H9 (cell line): ENCODE data around the gene MED8. TPM values are rescaled to one million over a fixed set of nuclear protein-coding genes. Genes with fewer than 3 reads are reported as not detected.

Source experiments
- DNase-seq: peaks from one replicate; pipeline ENCODE4 v3.0.0-alpha.2; 2017
- H2AFZ ChIP-seq: one replicate; pipeline ENCODE4 v1.6.1; 2013; ENCODE audit warnings: mild to moderate bottlenecking, low read length, control low read depth, moderate library complexity
- H2AK5ac ChIP-seq: 2 replicates; pipeline ENCODE4 v1.6.1; 2013; ENCODE audit warnings: low read length, control low read depth, mixed read lengths; ENCODE audit not compliant: insufficient read length
- H2BK120ac ChIP-seq: one replicate; pipeline ENCODE4 v1.6.1; 2013; ENCODE audit warnings: low read depth, mild to moderate bottlenecking, low read length, control low read depth, inconsistent platforms; ENCODE audit not compliant: poor library complexity, severe bottlenecking
- H2BK12ac ChIP-seq: 2 replicates; pipeline ENCODE4 v1.6.1; 2013; ENCODE audit warnings: low read length, control low read depth, mixed read lengths, low read depth; ENCODE audit not compliant: insufficient read length
- H2BK15ac ChIP-seq: 2 replicates; pipeline ENCODE4 v1.6.1; 2013; ENCODE audit warnings: low read depth, low read length, control low read depth
- H2BK20ac ChIP-seq: one replicate; pipeline ENCODE4 v1.6.1; 2013; ENCODE audit warnings: low read depth, mild to moderate bottlenecking, low read length, control low read depth, inconsistent platforms; ENCODE audit not compliant: poor library complexity, severe bottlenecking
- H2BK5ac ChIP-seq: 2 replicates; pipeline ENCODE4 v1.6.1; 2013; ENCODE audit warnings: low read length, control low read depth, mixed read lengths; ENCODE audit not compliant: insufficient read length
- H3K14ac ChIP-seq: 2 replicates; pipeline ENCODE4 v1.6.1; 2013; ENCODE audit warnings: low read length, control low read depth; ENCODE audit not compliant: insufficient read depth
- H3K18ac ChIP-seq: 2 replicates; pipeline ENCODE4 v1.6.1; 2013; ENCODE audit warnings: low read depth, mild to moderate bottlenecking, mixed read lengths, low read length, control low read depth; ENCODE audit not compliant: insufficient read length
- H3K23ac ChIP-seq: 2 replicates; pipeline ENCODE4 v1.6.1; 2013; ENCODE audit warnings: low read length, control low read depth, mixed read lengths, low read depth; ENCODE audit not compliant: insufficient read length
- H3K23me2 ChIP-seq: 2 replicates; pipeline ENCODE4 v1.6.1; 2013; ENCODE audit warnings: low read depth, mild to moderate bottlenecking, mixed read lengths, low read length, control low read depth; ENCODE audit not compliant: insufficient read length, poor library complexity, severe bottlenecking
- H3K27ac ChIP-seq: 2 replicates; pipeline ENCODE4 v1.5.1; 2013; ENCODE audit warnings: low read length, control low read depth, mixed read lengths, low read depth; ENCODE audit not compliant: insufficient read length
- H3K27me3 ChIP-seq: 2 replicates; pipeline ENCODE4 v1.6.1; 2013; ENCODE audit warnings: low read length, control low read depth, inconsistent platforms; ENCODE audit not compliant: insufficient read depth
- H3K4ac ChIP-seq: 2 replicates; pipeline ENCODE4 v1.6.1; 2013; ENCODE audit warnings: low read depth, mild to moderate bottlenecking, control low read depth, inconsistent platforms, low read length, moderate library complexity
- H3K4me1 ChIP-seq: 2 replicates; pipeline ENCODE4 v1.6.1; 2013; ENCODE audit warnings: low read length, control low read depth, inconsistent platforms; ENCODE audit not compliant: insufficient read depth
- H3K4me2 ChIP-seq: 2 replicates; pipeline ENCODE4 v1.6.1; 2013; ENCODE audit warnings: low read length, control low read depth, mixed read lengths; ENCODE audit not compliant: insufficient read length, insufficient read depth
- H3K56ac ChIP-seq: 2 replicates; pipeline ENCODE4 v1.6.1; 2013; ENCODE audit warnings: low read depth, mild to moderate bottlenecking, mixed read lengths, low read length, control low read depth; ENCODE audit not compliant: insufficient read length
- H3K79me1 ChIP-seq: 2 replicates; pipeline ENCODE4 v1.6.1; 2013; ENCODE audit warnings: low read depth, mild to moderate bottlenecking, moderate library complexity, low read length, control low read depth, inconsistent platforms; ENCODE audit not compliant: insufficient read depth, poor library complexity, severe bottlenecking
- H3K79me2 ChIP-seq: 2 replicates; pipeline ENCODE4 v1.6.1; 2013; ENCODE audit warnings: low read length, control low read depth, inconsistent platforms; ENCODE audit not compliant: insufficient read depth
- H3K9ac ChIP-seq: 2 replicates; pipeline ENCODE4 v1.6.1; 2013; ENCODE audit warnings: low read length, control low read depth, mixed read lengths; ENCODE audit not compliant: insufficient read length; ENCODE audit errors: extremely low read depth
- H3K9me3 ChIP-seq: one replicate; pipeline ENCODE4 v1.6.1; 2013; ENCODE audit warnings: low read depth, low read length, inconsistent platforms; ENCODE audit not compliant: control insufficient read depth
- H3T11ph ChIP-seq: one replicate; pipeline ENCODE4 v1.6.1; 2013; ENCODE audit warnings: mild to moderate bottlenecking, low read length, control low read depth, inconsistent platforms
- H4K20me1 ChIP-seq: one replicate; pipeline ENCODE4 v1.6.1; 2013; ENCODE audit not compliant: control insufficient read depth, insufficient read length, insufficient read depth
- H4K5ac ChIP-seq: 2 replicates; pipeline ENCODE4 v1.6.1; 2013; ENCODE audit warnings: low read depth, mild to moderate bottlenecking, mixed read lengths, low read length, control low read depth; ENCODE audit not compliant: insufficient read length
- H4K8ac ChIP-seq: replicated peaks from 2 replicates; pipeline ENCODE4 v1.6.1; 2013; ENCODE audit warnings: low read length, control low read depth, mixed read lengths, low read depth; ENCODE audit not compliant: insufficient read length
- H4K91ac ChIP-seq: 2 replicates; pipeline ENCODE4 v1.6.1; 2013; ENCODE audit warnings: low read depth, mild to moderate bottlenecking, moderate library complexity, mixed read lengths, low read length, control low read depth; ENCODE audit not compliant: insufficient read length
- H3K27ac Mint-ChIP-seq, 3 experiments: 2 replicates in 2 of 3; 3 replicates in 1 of 3; pipeline ENCODE4 v1.8.0; 2020 to 2021; ENCODE audit warnings: mixed read lengths in 3 of 3, mild to moderate bottlenecking in 1 of 3, moderate library complexity in 1 of 3
- H3K27me3 Mint-ChIP-seq: 2 replicates; pipeline ENCODE4 v1.8.0; 2021; ENCODE audit warnings: low read depth, mild to moderate bottlenecking, moderate library complexity, mixed read lengths
- H3K36me3 Mint-ChIP-seq, 3 experiments: 2 replicates in 2 of 3; 3 replicates in 1 of 3; pipeline ENCODE4 v1.8.0; 2020 to 2021; ENCODE audit warnings: low read depth in 3 of 3, mixed read lengths in 3 of 3; ENCODE audit not compliant: insufficient read depth in 1 of 3
- H3K4me1 Mint-ChIP-seq, 2 experiments: 2 replicates each; pipeline ENCODE4 v1.8.0; 2020; ENCODE audit warnings: mixed read lengths in 2 of 2
- H3K4me3 Mint-ChIP-seq, 2 experiments: 2 replicates in 1 of 2; 3 replicates in 1 of 2; pipeline ENCODE4 v1.8.0; 2020 to 2021; ENCODE audit warnings: mild to moderate bottlenecking in 2 of 2, mixed read lengths in 2 of 2, moderate library complexity in 1 of 2
- H3K9me3 Mint-ChIP-seq, 2 experiments: 2 replicates in 1 of 2; 3 replicates in 1 of 2; pipeline ENCODE4 v1.8.0; 2020; ENCODE audit warnings: mild to moderate bottlenecking in 2 of 2, mixed read lengths in 2 of 2, moderate library complexity in 1 of 2
- CTCF ChIP-seq: fragments of 200-600 bp; sonication (generic); conservative IDR thresholded peaks from 3 replicates; pipeline ENCODE4 v1.8.0; 2021; ENCODE audit warnings: antibody characterized with exemption, mild to moderate bottlenecking
- WGBS: extraction: QIAGEN DNeasy Blood & Tissue Kit; methylation state at CpG from one replicate; pipeline ENCODE4 v1.1.7; 2013; ENCODE audit warnings: missing lambda C conversion rate, low lambda C conversion rate, mixed read lengths; ENCODE audit not compliant: insufficient read length; ENCODE audit errors: extremely low coverage; 5-methylcytosine and 5-hydroxymethylcytosine counted together
- total RNA-seq: library from RNA; stranded (reverse); gene quantifications from 2 replicates; pipeline ENCODE4 v1.2.1, GENCODE V29; 2021

Gene MED8
- total RNA-seq, 1 experiment from 2014 or later, result 23.0 TPM

- H3K27ac Mint-ChIP-seq, result 0 out of 7 replicates have a peak overlapping the region, but pooled peaks of 1 of the 3 experiments have one; percentile 44
- Histone ChIP-seq H4K20me1 (no peaks in the 10 kb centered on the region), H3K23ac (no peak overlapping the region), H4K91ac (no peak overlapping the region), H3K4me2 (peak overlapping the region; percentile 78), H2BK20ac (no peak overlapping the region), H3K79me2 (no peaks in the 10 kb centered on the region; the same call in 1 of the 2 replicates), H4K8ac (no peak overlapping the region), H3K9me3 (no peaks in the 10 kb centered on the region), H3K14ac (no peak overlapping the region), H2BK120ac (no peak overlapping the region), H3K23me2 (peaks cover 15% of the 10 kb centered on the region), H3K18ac (no peak overlapping the region), H4K5ac (no peak overlapping the region), H3K27ac (no peak overlapping the region), H2BK5ac (no peak overlapping the region), H3K4me1 (no peaks in the 10 kb centered on the region; the same call in 1 of the 2 replicates), H3K56ac (no peak overlapping the region), H3T11ph (no peak overlapping the region), H2BK15ac (no peak overlapping the region), H2BK12ac (no peak overlapping the region), H3K79me1 (no peaks in the 10 kb centered on the region), H3K9ac (peak overlapping the region; percentile 25), H2AK5ac (no peak overlapping the region), H3K27me3 (no peaks in the 10 kb centered on the region), H2AFZ (no peak overlapping the region), H3K4ac (no peak overlapping the region)
- no peak for DNase-seq
- peaks cover 25 to 39% of the 10 kb centered on the region in 2 experiments for H3K4me1 Mint-ChIP-seq
- WGBS, result no CpG with 5 or more reads among the region's 5 CpGs
- no peak for TF ChIP-seq CTCF
- peaks cover 24 to 37% (median 32%) of the 10 kb centered on the region in 3 experiments; a peak in 6 of 7 replicates for H3K36me3 Mint-ChIP-seq
- H3K9me3 Mint-ChIP-seq, result no peaks in the 10 kb centered on the region
- H3K27me3 Mint-ChIP-seq, result no peaks in the 10 kb centered on the region
- H3K4me3 Mint-ChIP-seq, result peak overlapping the region; percentile 74 to 86
Observed at GRCh38 chr1:43366601-43367025, 23.0 kb downstream of the MED8 start.
